MM.1S (cell line): ENCODE data around the gene APOBEC3G.

Experiments used
- DNase-seq: peaks from one replicate; pipeline ENCODE4 v3.0.0-alpha.2; 2015
- H2AFZ ChIP-seq: fragments of 300-600 bp; sonication (generic); 2 replicates; pipeline ENCODE4 v1.6.0; 2016; ENCODE audit warnings: antibody characterized with exemption, low read length
- H3F3A ChIP-seq: fragments of 300-600 bp; sonication (generic); 2 replicates; pipeline ENCODE4 v1.6.1; 2016; ENCODE audit warnings: mild to moderate bottlenecking, antibody characterized with exemption, low read length, moderate library complexity, mixed read lengths; ENCODE audit not compliant: insufficient read depth
- H3K27ac ChIP-seq: fragments of 300-600 bp; sonication (generic); 2 replicates; pipeline ENCODE4 v1.5.1; 2016; ENCODE audit warnings: mild to moderate bottlenecking, low read length
- H3K27me3 ChIP-seq: fragments of 300-600 bp; sonication (generic); replicated peaks from 2 replicates; pipeline ENCODE4 v1.6.0; 2016; ENCODE audit warnings: low read length; ENCODE audit not compliant: insufficient read depth
- H3K36me3 ChIP-seq: fragments of 300-600 bp; sonication (generic); replicated peaks from 2 replicates; pipeline ENCODE4 v1.6.1; 2016; ENCODE audit warnings: mild to moderate bottlenecking, low read length, mixed read lengths; ENCODE audit not compliant: insufficient read depth
- H3K4me1 ChIP-seq: fragments of 300-600 bp; sonication (generic); 2 replicates; pipeline ENCODE4 v1.6.1; 2016; ENCODE audit warnings: low read length, mixed read lengths
- H3K4me2 ChIP-seq: fragments of 300-600 bp; sonication (generic); 2 replicates; pipeline ENCODE4 v1.6.0; 2016; ENCODE audit warnings: low read depth, low read length
- H3K4me3 ChIP-seq: fragments of 300-600 bp; sonication (generic); 2 replicates; pipeline ENCODE4 v1.5.1; 2016; ENCODE audit warnings: low read length, mixed read lengths
- H3K79me2 ChIP-seq: fragments of 300-600 bp; sonication (generic); 2 replicates; pipeline ENCODE4 v1.6.1; 2016; ENCODE audit warnings: mixed run types, low read length, mixed read lengths
- H3K9ac ChIP-seq: fragments of 300-600 bp; sonication (generic); 2 replicates; pipeline ENCODE4 v1.6.1; 2016; ENCODE audit warnings: low read length, mixed read lengths
- H3K9me2 ChIP-seq: fragments of 300-600 bp; sonication (generic); replicated peaks from 2 replicates; pipeline ENCODE4 v1.6.1; 2016; ENCODE audit warnings: mild to moderate bottlenecking, low read length, mixed read lengths; ENCODE audit not compliant: insufficient read depth
- H3K9me3 ChIP-seq: fragments of 300-600 bp; sonication (generic); replicated peaks from 2 replicates; pipeline ENCODE4 v1.6.1; 2016; ENCODE audit warnings: mild to moderate bottlenecking, low read length, mixed read lengths; ENCODE audit not compliant: insufficient read depth
- H4K20me1 ChIP-seq: fragments of 300-600 bp; sonication (generic); 2 replicates; pipeline ENCODE4 v1.6.1; 2016; ENCODE audit warnings: mild to moderate bottlenecking, low read length, moderate library complexity, mixed read lengths; ENCODE audit not compliant: insufficient read depth
- CTCF ChIP-seq: fragments of 300-600 bp; sonication (generic); IDR thresholded peaks from 2 replicates; pipeline ENCODE4 v1.5.1; 2016; ENCODE audit warnings: antibody characterized with exemption, low read length, mixed read lengths
- EZH2 ChIP-seq: fragments of 300-600 bp; sonication (generic); optimal IDR thresholded peaks from 2 replicates; pipeline ENCODE3; 2017; ENCODE audit warnings: low read depth, mild to moderate bottlenecking, antibody characterized with exemption, low read length, mixed read lengths
- EZH2phosphoT487 ChIP-seq: fragments of 300-600 bp; sonication (generic); IDR thresholded peaks from 2 replicates; pipeline ENCODE4 v1.6.1; 2018; ENCODE audit warnings: antibody characterized with exemption, low read length

The APOBEC3G gene

GRCh38 chr22:39123751-39124581 lies 46.9 kb downstream of the APOBEC3G start:
- TF ChIP-seq EZH2 = no peak
- TF ChIP-seq EZH2phosphoT487 = no peak
- no peak for TF ChIP-seq CTCF
- Histone ChIP-seq H3K4me1 (peaks cover 9% of the 10 kb centered on the region), H3K9me2 (no peaks in the 10 kb centered on the region), H3K9ac (no peak overlapping the region), H3K36me3 (no peaks in the 10 kb centered on the region), H2AFZ (no peak overlapping the region), H3K79me2 (no peaks in the 10 kb centered on the region), H4K20me1 (no peaks in the 10 kb centered on the region), H3K27me3 (no peaks in the 10 kb centered on the region), H3F3A (peaks cover 13% of the 10 kb centered on the region), H3K4me2 (no peak overlapping the region), H3K9me3 (no peaks in the 10 kb centered on the region), H3K4me3 (no peak overlapping the region), H3K27ac (no peak overlapping the region)
- DNase-seq = no peak

- H2AFZ ChIP-seq = no peak overlapping the region
- no peaks in the 10 kb centered on the region for H3K27me3 ChIP-seq
- no peaks in the 10 kb centered on the region for H3K9me2 ChIP-seq
- no peak overlapping the region for H3K4me2 ChIP-seq
- no peaks in the 10 kb centered on the region for H3K36me3 ChIP-seq
- peak; percentile 92 for DNase-seq
- no peak overlapping the region for H3K9ac ChIP-seq
- H4K20me1 ChIP-seq = no peaks in the 10 kb centered on the region
- no peaks in the 10 kb centered on the region for H3K9me3 ChIP-seq
- TF ChIP-seq EZH2phosphoT487 = no peak
- no peak for TF ChIP-seq EZH2
- TF ChIP-seq CTCF = peak; percentile 12; the same call in 1 of the 2 replicates
- peaks cover 12% of the 10 kb centered on the region for H3K4me1 ChIP-seq
- H3K4me3 ChIP-seq = no peak overlapping the region
- H3F3A ChIP-seq = peaks cover 13% of the 10 kb centered on the region
- no peaks in the 10 kb centered on the region for H3K79me2 ChIP-seq
- peak overlapping the region; percentile 77; the same call in 1 of the 2 replicates for H3K27ac ChIP-seq
These were observed 48.5 kb downstream of the APOBEC3G start for GRCh38 chr22:39125622-39126021.

GRCh38 chr22:39128508-39128907 lies 51.4 kb downstream of the APOBEC3G start:
- H3K4me2 ChIP-seq = no peak overlapping the region; the same call in 1 of the 2 replicates
- H3K9ac ChIP-seq = no peak overlapping the region
- H2AFZ ChIP-seq = no peak overlapping the region
- no peaks in the 10 kb centered on the region for H4K20me1 ChIP-seq
- H3K27ac ChIP-seq = peak overlapping the region; percentile 14; the same call in 1 of the 2 replicates
- peak; percentile 68 for DNase-seq
- TF ChIP-seq CTCF (no peak), EZH2 (no peak), EZH2phosphoT487 (no peak)
- no peaks in the 10 kb centered on the region for H3K36me3 ChIP-seq
- no peaks in the 10 kb centered on the region for H3K79me2 ChIP-seq
- H3K9me2 ChIP-seq = no peaks in the 10 kb centered on the region
- no peaks in the 10 kb centered on the region for H3K9me3 ChIP-seq
- H3F3A ChIP-seq = peaks cover 13% of the 10 kb centered on the region
- H3K27me3 ChIP-seq = no peaks in the 10 kb centered on the region
- H3K4me3 ChIP-seq = no peak overlapping the region
- H3K4me1 ChIP-seq = peaks cover 12% of the 10 kb centered on the region
